ENCODE data around the gene SH3RF2. TPM values are rescaled to one million over a fixed set of nuclear protein-coding genes. Genes with fewer than 3 reads are reported as not detected.
"Not testable (repeated sequence)": the region's sequence is repeated elsewhere in the genome, so short reads cannot be mapped to it uniquely, and the experiment has no call there.

SH3RF2 gene
- polyA plus RNA-seq, 1 experiment = 0.45 TPM

GRCh38 chr5:146103594-146103993 is 167.2 kb downstream of the SH3RF2 start:
- ChIA-PET POLR2A (no interaction called here), CTCF (no interaction called here)
- no peak for TF ChIP-seq CTCF (IDR thresholded peaks at IDR 0.05; ENCODE audit: insufficient read depth, low read depth, low read length)
- no peaks in the 10 kb centered on the region for H3K36me3 ChIP-seq (ENCODE audit: control insufficient read depth, insufficient read depth, low read length)
- no peak overlapping the region for H3K4me3 ChIP-seq (ENCODE audit: low read depth, low read length)
- DNase-seq (ENCODE audit: low read depth) = no peak
- no peaks in the 10 kb centered on the region for H3K27me3 ChIP-seq (ENCODE audit: control insufficient read depth, insufficient read depth, low read length)

- CTCF ChIA-PET = no interaction called here
- no peaks in the 10 kb centered on the region for H3K27me3 ChIP-seq (ENCODE audit: control insufficient read depth, insufficient read depth, low read length)
- no peak for DNase-seq (ENCODE audit: low read depth)
- H3K4me3 ChIP-seq (ENCODE audit: low read depth, low read length) = no peak within 1 kb of the TSS
- POLR2A ChIA-PET = no interaction called here
- no peak for TF ChIP-seq CTCF (IDR thresholded peaks at IDR 0.05; ENCODE audit: insufficient read depth, low read depth, low read length)
- H3K36me3 ChIP-seq (ENCODE audit: control insufficient read depth, insufficient read depth, low read length) = peaks cover 1% of the 10 kb centered on the region; the same call in 1 of the 2 replicates
Observed at GRCh38 chr5:146105477-146105876, 169.1 kb downstream of the SH3RF2 start, which contains the start of gene PLAC8L1. Gene PLAC8L1, minus strand, starts transcription at chr5:146105577. Its CDS starts 1,266 bp downstream, at chr5:146104311.

GRCh38 chr5:146107901-146108300 is 171.5 kb downstream of the SH3RF2 start:
- ChIA-PET POLR2A (no interaction called here), CTCF (interaction anchor here (0.6 kb wide), 1 partner anchor 55 kb away, joined by 3 read pairs; no protein-coding TSS in a partner anchor)
- no peak for TF ChIP-seq CTCF (IDR thresholded peaks at IDR 0.05; ENCODE audit: insufficient read depth, low read depth, low read length)
- no peak for DNase-seq (ENCODE audit: low read depth)
- peaks cover 1% of the 10 kb centered on the region; the same call in 1 of the 2 replicates for H3K36me3 ChIP-seq (ENCODE audit: control insufficient read depth, insufficient read depth, low read length)
- no peaks in the 10 kb centered on the region for H3K27me3 ChIP-seq (ENCODE audit: control insufficient read depth, insufficient read depth, low read length)
- no peak overlapping the region for H3K4me3 ChIP-seq (ENCODE audit: low read depth, low read length)

- POLR2A ChIA-PET; CTCF ChIA-PET; DNase-seq (ENCODE audit: low read depth); H3K4me3 ChIP-seq (ENCODE audit: low read depth, low read length); H3K27me3 ChIP-seq (ENCODE audit: control insufficient read depth, insufficient read depth, low read length); H3K36me3 ChIP-seq (ENCODE audit: control insufficient read depth, insufficient read depth, low read length): not testable (repeated sequence)
Observed at GRCh38 chr5:146108870-146109269, 172.5 kb downstream of the SH3RF2 start.

GRCh38 chr5:146109379-146109778 is 173.0 kb downstream of the SH3RF2 start:
- Histone ChIP-seq H3K36me3 (ENCODE audit: control insufficient read depth, insufficient read depth, low read length) (peaks cover 1% of the 10 kb centered on the region; the same call in 1 of the 2 replicates), H3K4me3 (ENCODE audit: low read depth, low read length) (no peak overlapping the region), H3K27me3 (ENCODE audit: control insufficient read depth, insufficient read depth, low read length) (no peaks in the 10 kb centered on the region)
- no peak for TF ChIP-seq CTCF (IDR thresholded peaks at IDR 0.05; ENCODE audit: insufficient read depth, low read depth, low read length)
- no peak for DNase-seq (ENCODE audit: low read depth)
- CTCF ChIA-PET = no interaction called here
- POLR2A ChIA-PET = no interaction called here

- H3K36me3 ChIP-seq (ENCODE audit: control insufficient read depth, insufficient read depth, low read length) = peaks cover 3% of the 10 kb centered on the region; the same call in 1 of the 2 replicates
- POLR2A ChIA-PET = no interaction called here
- H3K4me3 ChIP-seq (ENCODE audit: low read depth, low read length) = no peak overlapping the region
- CTCF ChIA-PET = no interaction called here
- no peak for DNase-seq (ENCODE audit: low read depth)
- no peak for TF ChIP-seq CTCF (IDR thresholded peaks at IDR 0.05; ENCODE audit: insufficient read depth, low read depth, low read length)
- no peaks in the 10 kb centered on the region for H3K27me3 ChIP-seq (ENCODE audit: control insufficient read depth, insufficient read depth, low read length)
Observed at GRCh38 chr5:146111409-146111808, 175.0 kb downstream of the SH3RF2 start.
